HL-60 (cell line): ENCODE measurements around the gene UGGT1.

Experiments used
- DNase-seq, 2 experiments: peaks; one replicate each; pipeline ENCODE4 v3.0.0-alpha.2; 2010 to 2020; ENCODE audit warnings: low read depth in 1 of 2, low spot score in 1 of 2
- H3K27ac ChIP-seq: fragments of 250-450 bp; sonication (Bioruptor Pico); replicated peaks from 2 replicates; pipeline ENCODE4 v1.5.1; 2020; ENCODE audit warnings: mild to moderate bottlenecking, moderate library complexity
- H3K27me3 ChIP-seq: fragments of 250-450 bp; sonication (Bioruptor Pico); 2 replicates; pipeline ENCODE4 v1.5.1; 2021; ENCODE audit warnings: mild to moderate bottlenecking, moderate library complexity; ENCODE audit not compliant: insufficient read depth, poor library complexity, severe bottlenecking
- H3K4me3 ChIP-seq: replicated peaks from 2 replicates; pipeline ENCODE4 v1.5.1; 2011; ENCODE audit warnings: mild to moderate bottlenecking, control low read depth, low read length; ENCODE audit not compliant: insufficient read depth
- CTCF ChIP-seq: IDR thresholded peaks from one replicate; pipeline ENCODE4 v1.5.1; 2011; ENCODE audit warnings: low read length, control low read depth, inconsistent platforms; ENCODE audit not compliant: insufficient read depth
- GABPA ChIP-seq: IDR thresholded peaks from 2 replicates; pipeline ENCODE4 v1.6.1; 2012; ENCODE audit warnings: low read depth
- POLR2AphosphoS5 ChIP-seq: IDR thresholded peaks from 2 replicates; pipeline ENCODE4 v1.6.1; 2012; ENCODE audit warnings: low read depth
- REST ChIP-seq: IDR thresholded peaks from 2 replicates; pipeline ENCODE4 v1.6.1; 2012; ENCODE audit warnings: low read depth; ENCODE audit not compliant: insufficient replicate concordance
- SPI1 ChIP-seq: IDR thresholded peaks from 2 replicates; pipeline ENCODE4 v1.6.1; 2012; ENCODE audit warnings: low read depth, mild to moderate bottlenecking, borderline replicate concordance

Gene UGGT1

GRCh38 chr2:128108166-128108565 lies 17.2 kb downstream of the UGGT1 start:
- Histone ChIP-seq H3K4me3 (no peak overlapping the region), H3K27ac (no peak overlapping the region), H3K27me3 (no peaks in the 10 kb centered on the region)
- DNase-seq = no peak
- TF ChIP-seq GABPA (no peak), REST (no peak), POLR2AphosphoS5 (no peak), SPI1 (no peak), CTCF (no peak)

GRCh38 chr2:128109243-128109642 lies 18.2 kb downstream of the UGGT1 start:
- DNase-seq = no peak
- Histone ChIP-seq H3K4me3 (no peak overlapping the region), H3K27ac (no peak overlapping the region), H3K27me3 (no peaks in the 10 kb centered on the region)
- TF ChIP-seq REST = no peak
- no peak for TF ChIP-seq GABPA
- no peak for TF ChIP-seq SPI1
- no peak for TF ChIP-seq CTCF
- TF ChIP-seq POLR2AphosphoS5 = no peak

- DNase-seq = no peak
- no peak overlapping the region for H3K4me3 ChIP-seq
- H3K27me3 ChIP-seq = no peaks in the 10 kb centered on the region
- H3K27ac ChIP-seq = no peak overlapping the region
- TF ChIP-seq REST (no peak), CTCF (no peak), POLR2AphosphoS5 (no peak), GABPA (no peak), SPI1 (no peak)
Observed at GRCh38 chr2:128115921-128116623, 25.1 kb downstream of the UGGT1 start.
